Measurements from ENCODE around the gene KRTAP4-3.
"Not testable (repeated sequence)": the region's sequence is repeated elsewhere in the genome, so short reads cannot be mapped to it uniquely, and the experiment has no call there.

DNA sequence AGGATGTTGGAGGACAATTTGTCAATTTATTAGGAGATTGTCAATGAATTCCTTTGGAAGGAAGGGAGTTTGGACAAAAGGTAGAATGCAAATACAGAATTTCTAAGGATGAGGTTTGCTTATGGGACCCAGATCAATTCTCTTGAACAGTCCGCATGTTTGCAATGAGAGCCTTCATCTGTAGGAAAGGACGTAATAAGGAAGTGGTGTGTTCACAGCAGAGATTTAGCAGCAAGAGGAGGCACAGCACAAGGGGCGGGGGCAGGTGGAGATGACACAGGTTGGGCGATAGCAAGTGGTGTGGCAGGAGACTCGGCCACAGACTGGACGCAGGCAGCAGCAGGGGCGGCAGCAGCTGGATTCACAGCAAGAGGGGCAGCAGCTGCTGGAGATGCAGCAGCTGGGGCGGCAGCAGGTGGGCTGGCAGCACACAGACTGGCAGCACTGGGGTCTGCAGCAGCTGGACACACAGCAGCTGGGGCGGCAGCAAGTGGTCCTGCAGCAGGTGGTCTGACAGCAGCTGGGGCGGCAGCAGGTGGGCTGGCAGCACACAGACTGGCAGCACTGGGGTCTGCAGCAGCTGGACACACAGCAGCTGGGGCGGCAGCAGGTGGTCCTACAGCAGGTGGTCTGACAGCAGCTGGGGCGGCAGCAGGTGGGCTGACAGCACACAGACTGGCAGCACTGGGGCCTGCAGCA is 44.6 kb downstream of the KRTAP4-3 start:
- TF ChIP-seq, protein P1, sequence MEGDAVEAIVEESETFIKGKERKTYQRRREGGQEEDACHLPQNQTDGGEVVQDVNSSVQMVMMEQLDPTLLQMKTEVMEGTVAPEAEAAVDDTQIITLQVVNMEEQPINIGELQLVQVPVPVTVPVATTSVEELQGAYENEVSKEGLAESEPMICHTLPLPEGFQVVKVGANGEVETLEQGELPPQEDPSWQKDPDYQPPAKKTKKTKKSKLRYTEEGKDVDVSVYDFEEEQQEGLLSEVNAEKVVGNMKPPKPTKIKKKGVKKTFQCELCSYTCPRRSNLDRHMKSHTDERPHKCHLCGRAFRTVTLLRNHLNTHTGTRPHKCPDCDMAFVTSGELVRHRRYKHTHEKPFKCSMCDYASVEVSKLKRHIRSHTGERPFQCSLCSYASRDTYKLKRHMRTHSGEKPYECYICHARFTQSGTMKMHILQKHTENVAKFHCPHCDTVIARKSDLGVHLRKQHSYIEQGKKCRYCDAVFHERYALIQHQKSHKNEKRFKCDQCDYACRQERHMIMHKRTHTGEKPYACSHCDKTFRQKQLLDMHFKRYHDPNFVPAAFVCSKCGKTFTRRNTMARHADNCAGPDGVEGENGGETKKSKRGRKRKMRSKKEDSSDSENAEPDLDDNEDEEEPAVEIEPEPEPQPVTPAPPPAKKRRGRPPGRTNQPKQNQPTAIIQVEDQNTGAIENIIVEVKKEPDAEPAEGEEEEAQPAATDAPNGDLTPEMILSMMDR (conservative IDR thresholded peaks at IDR 0.05): not testable (repeated sequence)
- not testable (repeated sequence) for TF ChIP-seq EZH2 (IDR thresholded peaks at IDR 0.05; ENCODE audit: low read depth)
